Liver (tissue), 9 donors: ENCODE measurements around the gene FRMPD1. TPM values are rescaled to one million over a fixed set of nuclear protein-coding genes. Genes with fewer than 3 reads are reported as not detected.

Experiments used
- DNase-seq: peaks from one replicate; pipeline ENCODE4 v3.0.0-alpha.2; 2017; ENCODE audit warnings: low spot score
- H3K27ac ChIP-seq, 2 donors: one replicate each; pipeline ENCODE4 v1.7.0; 2013; ENCODE audit warnings: inconsistent platforms in 2 of 2, low read length in 2 of 2, control low read depth in 1 of 2, low read depth in 1 of 2, mild to moderate bottlenecking in 1 of 2
- H3K27me3 ChIP-seq, 4 donors: one replicate each; pipeline versions ENCODE4 v1.6.1 to v1.7.0; 2013; ENCODE audit warnings: low read length in 3 of 4, inconsistent platforms in 1 of 4, mild to moderate bottlenecking in 1 of 4, moderate library complexity in 1 of 4; ENCODE audit not compliant: control insufficient read depth in 4 of 4, insufficient read depth in 4 of 4
- H3K36me3 ChIP-seq, 4 donors: one replicate each; pipeline versions ENCODE4 v1.6.1 to v1.7.0; 2013; ENCODE audit warnings: low read length in 3 of 4, mild to moderate bottlenecking in 3 of 4, low read depth in 1 of 4, moderate library complexity in 1 of 4; ENCODE audit not compliant: control insufficient read depth in 4 of 4, insufficient read depth in 3 of 4
- H3K4me1 ChIP-seq, 4 donors: one replicate each; pipeline versions ENCODE4 v1.6.1 to v1.7.0; 2013; ENCODE audit warnings: low read length in 3 of 4, mild to moderate bottlenecking in 3 of 4, moderate library complexity in 1 of 4; ENCODE audit not compliant: control insufficient read depth in 4 of 4, insufficient read depth in 4 of 4
- H3K4me3 ChIP-seq, 3 donors: one replicate each; pipeline versions ENCODE4 v1.6.1 to v1.7.0; 2013; ENCODE audit warnings: low read length in 3 of 3, control low read depth in 1 of 3, low read depth in 1 of 3, mild to moderate bottlenecking in 1 of 3
- H3K9ac ChIP-seq, 2 donors: one replicate each; pipeline ENCODE4 v1.7.0; 2013; ENCODE audit warnings: low read length in 2 of 2, mild to moderate bottlenecking in 2 of 2, moderate library complexity in 2 of 2, control low read depth in 1 of 2, low read depth in 1 of 2
- H3K9me3 ChIP-seq, 4 donors: one replicate each; pipeline versions ENCODE4 v1.6.1 to v1.7.0; 2013; ENCODE audit warnings: low read length in 3 of 4; ENCODE audit not compliant: control insufficient read depth in 4 of 4
- ATF3 ChIP-seq: IDR thresholded peaks from 2 replicates; pipeline ENCODE4 v1.6.1; 2016; ENCODE audit warnings: antibody characterized with exemption
- CTCF ChIP-seq: fragments of 150-350 bp; IDR thresholded peaks from 2 replicates; pipeline ENCODE4 v1.5.1; 2017; ENCODE audit warnings: improper control_type of control experiment, low read depth, low read length; ENCODE audit not compliant: missing input control
- EGR1 ChIP-seq, 2 donors: IDR thresholded peaks; 2 replicates each; pipeline ENCODE4 v1.6.1; 2016 to 2018; ENCODE audit warnings: antibody characterized with exemption in 2 of 2, low read depth in 2 of 2
- FOXA1 ChIP-seq: IDR thresholded peaks from 2 replicates; pipeline ENCODE4 v1.6.1; 2016; ENCODE audit warnings: antibody characterized with exemption
- FOXA2 ChIP-seq: IDR thresholded peaks from 2 replicates; pipeline ENCODE4 v1.6.1; 2016; ENCODE audit warnings: antibody characterized with exemption
- GABPA ChIP-seq, 2 donors: IDR thresholded peaks in 1 of 2; conservative IDR thresholded peaks in 1 of 2; 2 replicates each; pipeline ENCODE4 v1.6.1; 2016; ENCODE audit warnings: antibody characterized with exemption in 2 of 2, mild to moderate bottlenecking in 1 of 2, moderate library complexity in 1 of 2
- HNF4A ChIP-seq, 2 donors: conservative IDR thresholded peaks; 2 replicates each; pipeline ENCODE4 v1.6.1; 2016; ENCODE audit warnings: antibody characterized with exemption in 2 of 2, mild to moderate bottlenecking in 2 of 2
- HNF4G ChIP-seq: IDR thresholded peaks from 2 replicates; pipeline ENCODE4 v1.6.1; 2016; ENCODE audit warnings: antibody characterized with exemption
- JUND ChIP-seq, 2 donors: IDR thresholded peaks; 2 replicates each; pipeline ENCODE4 v1.6.1; 2016; ENCODE audit warnings: antibody characterized with exemption in 2 of 2
- MAX ChIP-seq: IDR thresholded peaks from 2 replicates; pipeline ENCODE4 v1.6.1; 2016; ENCODE audit warnings: antibody characterized with exemption
- NR2F2 ChIP-seq: IDR thresholded peaks from 2 replicates; pipeline ENCODE4 v1.6.1; 2016; ENCODE audit warnings: antibody characterized with exemption
- RAD21 ChIP-seq, 2 donors: IDR thresholded peaks; 2 replicates each; pipeline ENCODE4 v1.6.1; 2016; ENCODE audit warnings: antibody characterized with exemption in 2 of 2, mild to moderate bottlenecking in 2 of 2
- REST ChIP-seq: IDR thresholded peaks from 2 replicates; pipeline ENCODE4 v1.6.1; 2016; ENCODE audit warnings: antibody characterized with exemption, mild to moderate bottlenecking
- RXRA ChIP-seq, 2 donors: IDR thresholded peaks; 2 replicates each; pipeline ENCODE4 v1.6.1; 2017 to 2018; ENCODE audit warnings: antibody characterized with exemption in 2 of 2, mild to moderate bottlenecking in 1 of 2
- SP1 ChIP-seq: IDR thresholded peaks from 2 replicates; pipeline ENCODE4 v1.6.1; 2018; ENCODE audit warnings: antibody characterized with exemption, mild to moderate bottlenecking
- TAF1 ChIP-seq: conservative IDR thresholded peaks from 2 replicates; pipeline ENCODE4 v1.6.1; 2016; ENCODE audit warnings: antibody characterized with exemption, mild to moderate bottlenecking
- YY1 ChIP-seq: IDR thresholded peaks from 2 replicates; pipeline ENCODE4 v1.6.1; 2016; ENCODE audit warnings: antibody characterized with exemption, mild to moderate bottlenecking
- ZBTB33 ChIP-seq: IDR thresholded peaks from 2 replicates; pipeline ENCODE4 v1.6.1; 2016; ENCODE audit warnings: antibody characterized with exemption
- WGBS: extraction: QIAGEN DNeasy Blood & Tissue Kit; methylation state at CpG from one replicate; pipeline ENCODE4 v1.1.7; 2013; 5-methylcytosine and 5-hydroxymethylcytosine counted together
- polyA plus RNA-seq, 2 donors: library from polyadenylated mRNA; stranded (reverse) in 1 of 2; unstranded in 1 of 2; fragments of 200-250 nt in 1 of 2; fragments of >200 nt in 1 of 2; fragmentation: Nextera tagmentation in 1 of 2; extraction: Ambion mirVana in 1 of 2; gene quantifications; one replicate each; pipeline versions ENCODE4 v1.2.1 to v1.2.3, GENCODE V29; 2013 to 2015
- total RNA-seq, 2 donors: library from RNA; depleted of rRNA; stranded (reverse); fragments of >200 nt; gene quantifications; one replicate each; pipeline ENCODE4 v1.2.3, GENCODE V29; 2014
- donor health status: healthy.
- donor health status: healthy.
- donor health status: healthy.
- donor health status: healthy.
- donor health status: healthy.

Gene FRMPD1
- total and polyA plus RNA-seq, 4 donors = 0.06 to 1.8 (median 0.17) TPM

- TF ChIP-seq ZBTB33 (no peak), TAF1 (no peak), HNF4G (no peak), SP1 (no peak), YY1 (no peak), HNF4A (conservative IDR thresholded peaks at IDR 0.05) (no peak), FOXA2 (no peak), MAX (no peak), NR2F2 (no peak), JUND (IDR thresholded peaks at IDR 0.05) (no peak), REST (no peak), FOXA1 (no peak), CTCF (no peak), RXRA (IDR thresholded peaks at IDR 0.05) (no peak), ATF3 (no peak), EGR1 (IDR thresholded peaks at IDR 0.05; ENCODE audit: low read depth in 2 of 2) (no peak), GABPA (IDR thresholded peaks at IDR 0.05 in 1 of 2, conservative IDR thresholded peaks at IDR 0.05 in 1 of 2) (no peak), RAD21 (IDR thresholded peaks at IDR 0.05) (no peak)
- 98% methylated on average over 1 of the region's 1 CpG for WGBS
- no peak overlapping the region for H3K27ac ChIP-seq
- no peaks in the 10 kb centered on the region for H3K27me3 ChIP-seq
- no peaks in the 10 kb centered on the region for H3K4me1 ChIP-seq
- H3K9me3 ChIP-seq = no peaks in the 10 kb centered on the region
- H3K4me3 ChIP-seq = no peak overlapping the region
- no peak overlapping the region for H3K9ac ChIP-seq
- H3K36me3 ChIP-seq = peaks cover 10 to 44% (median 35%) of the 10 kb centered on the region in 4 donors
- no peak for DNase-seq
These were observed 124.6 kb downstream of the FRMPD1 start for GRCh38 chr9:37775216-37775919.
